Endothelial cell of umbilical vein (primary cell): ENCODE data around the gene TM2D1. TPM values are rescaled to one million over a fixed set of nuclear protein-coding genes. Genes with fewer than 3 reads are reported as not detected.

Experiments used
- BruUV-seq: library from RNA; stranded (reverse); fragments of 400-500 nt; replicated peaks from 2 replicates; lab custom pipeline; 2021; lab: Mats Ljungman, UMichigan
- CTCF ChIA-PET: fragments of 300-600, 350-600 bp; sonication (Branson Sonifier 250); formaldehyde crosslinking; loops from one replicate; lab custom pipeline; 2021; ENCODE audit warnings: antibody characterized with exemption, inconsistent platforms; lab: Charles Lee
- POLR2A ChIA-PET: fragments of 300-600, 350-600 bp; sonication (Branson Sonifier 250); formaldehyde crosslinking; loops from one replicate; lab custom pipeline; 2021; ENCODE audit warnings: antibody characterized with exemption, inconsistent platforms; lab: Charles Lee
- DNase-seq: peaks from one replicate; pipeline ENCODE4 v3.0.0-alpha.2; 2011; ENCODE audit warnings: low read depth, low spot score
- FAIRE-seq: peaks from 2 replicates; lab custom pipeline; 2011; peaks lifted over from hg19 to GRCh38; lab: Jason Lieb, UNC
- H2AFZ ChIP-seq: 2 replicates; pipeline ENCODE4 v1.6.0; 2012; ENCODE audit warnings: low read depth, low read length, control low read depth, inconsistent platforms
- H3K27ac ChIP-seq: 2 replicates; pipeline ENCODE4 v1.5.1; 2011; ENCODE audit warnings: low read depth, mild to moderate bottlenecking, control low read depth, low read length, moderate library complexity; ENCODE audit not compliant: insufficient read depth
- H3K27me3 ChIP-seq, 2 experiments: 2 replicates each; pipeline versions ENCODE4 v1.6.0 to v1.6.1; 2011; ENCODE audit warnings: low read length in 2 of 2, mixed read lengths in 1 of 2; ENCODE audit not compliant: control insufficient read depth in 2 of 2, insufficient read depth in 2 of 2
- H3K36me3 ChIP-seq, 2 experiments: 2 replicates in 1 of 2; 3 replicates in 1 of 2; pipeline ENCODE4 v1.5.1; 2011; ENCODE audit warnings: low read length in 2 of 2, mild to moderate bottlenecking in 1 of 2, moderate library complexity in 1 of 2; ENCODE audit not compliant: control insufficient read depth in 2 of 2, insufficient read depth in 2 of 2; ENCODE audit errors: extremely low read depth in 1 of 2
- H3K4me1 ChIP-seq: 3 replicates; pipeline ENCODE4 v1.5.1; 2011; ENCODE audit warnings: mild to moderate bottlenecking, low read length; ENCODE audit not compliant: control insufficient read depth, insufficient read depth; ENCODE audit errors: extremely low read depth
- H3K4me2 ChIP-seq: 2 replicates; pipeline ENCODE4 v1.6.1; 2011; ENCODE audit warnings: low read length, control low read depth, mixed read lengths; ENCODE audit not compliant: insufficient read depth
- H3K4me3 ChIP-seq, 3 experiments: fragments of 200-600 bp in 1 of 3; sonication (generic), shearing (Covaris generic) in 1 of 3; replicated peaks in 1 of 3; 2 replicates each; pipeline ENCODE4 v1.5.1; 2011 to 2016; ENCODE audit warnings: control low read depth in 3 of 3, low read length in 3 of 3, mild to moderate bottlenecking in 2 of 3, inconsistent platforms in 1 of 3, low read depth in 1 of 3, moderate library complexity in 1 of 3; ENCODE audit not compliant: insufficient read depth in 1 of 3
- H3K79me2 ChIP-seq: 2 replicates; pipeline ENCODE4 v1.6.0; 2012; ENCODE audit warnings: low read length, inconsistent platforms; ENCODE audit not compliant: control insufficient read depth, insufficient read depth
- H3K9ac ChIP-seq: replicated peaks from 2 replicates; pipeline ENCODE3; 2011; ENCODE audit warnings: low read length, control low read depth; ENCODE audit not compliant: insufficient read depth; ENCODE audit errors: extremely low read depth
- H3K9me1 ChIP-seq: replicated peaks from 3 replicates; pipeline ENCODE4 v1.6.0; 2011; ENCODE audit warnings: mild to moderate bottlenecking, low read length; ENCODE audit not compliant: control insufficient read depth, insufficient read depth; ENCODE audit errors: extremely low read depth
- H3K9me3 ChIP-seq: replicated peaks from 2 replicates; pipeline ENCODE4 v1.5.1; 2012; ENCODE audit warnings: low read length, inconsistent platforms; ENCODE audit not compliant: control insufficient read depth, insufficient read depth
- H4K20me1 ChIP-seq: replicated peaks from 2 replicates; pipeline ENCODE3; 2011; ENCODE audit warnings: mild to moderate bottlenecking, low read length; ENCODE audit not compliant: control insufficient read depth, insufficient read depth; ENCODE audit errors: extremely low read depth
- CTCF ChIP-seq, 2 donors: IDR thresholded peaks; 1 replicate in 1 of 2; 2 replicates in 1 of 2; pipeline ENCODE4 v1.5.1; 2011; ENCODE audit warnings: low read length in 2 of 2, mild to moderate bottlenecking in 2 of 2, moderate library complexity in 2 of 2, control low read depth in 1 of 2, inconsistent platforms in 1 of 2, low read depth in 1 of 2; ENCODE audit not compliant: insufficient read depth in 1 of 2; ENCODE audit errors: extremely low read depth in 1 of 2
- EZH2 ChIP-seq: IDR thresholded peaks from 2 replicates; pipeline ENCODE4 v1.6.1; 2012; ENCODE audit warnings: borderline replicate concordance, low read depth, mild to moderate bottlenecking, moderate library complexity, low read length, inconsistent platforms; ENCODE audit not compliant: severe bottlenecking
- FOS ChIP-seq: IDR thresholded peaks from 2 replicates; pipeline ENCODE4 v1.6.1; 2011; ENCODE audit warnings: mild to moderate bottlenecking, low read length, moderate library complexity, borderline replicate concordance; ENCODE audit not compliant: insufficient read depth
- GATA2 ChIP-seq: IDR thresholded peaks from 2 replicates; pipeline ENCODE4 v1.7.0; 2011; ENCODE audit warnings: low read depth, mild to moderate bottlenecking, moderate library complexity, mixed read lengths, low read length; ENCODE audit not compliant: insufficient read length, insufficient read depth
- JUN ChIP-seq: IDR thresholded peaks from 2 replicates; pipeline ENCODE4 v1.6.1; 2011; ENCODE audit warnings: borderline replicate concordance, low read depth; ENCODE audit not compliant: insufficient read length, insufficient read depth
- MYC ChIP-seq: IDR thresholded peaks from one replicate; pipeline ENCODE4 v1.6.1; 2011; ENCODE audit warnings: mild to moderate bottlenecking, low read depth, low read length
- POLR2A ChIP-seq: IDR thresholded peaks from 2 replicates; pipeline ENCODE4 v1.6.1; 2012; ENCODE audit warnings: low read depth, mild to moderate bottlenecking, control low read depth, low read length
- POLR2AphosphoS5 ChIP-seq: IDR thresholded peaks from 2 replicates; pipeline ENCODE4 v1.6.1; 2012; ENCODE audit warnings: low read depth, mild to moderate bottlenecking, control low read depth, low read length, moderate library complexity; ENCODE audit not compliant: insufficient read depth
- dilution Hi-C: fragments of 300-500 bp; cut with MboI; formaldehyde crosslinking; loops from one replicate; pipeline ENCODE4 v1.15.0; 2019; ENCODE audit warnings: low sequenced_read_pairs; ENCODE audit not compliant: extremely low pct_ligation_motif_present
- intact Hi-C: fragments of 100-400 bp; cut with micrococcal nuclease; formaldehyde crosslinking; loops from one replicate; pipeline ENCODE4 v1.10.0; 2022
- polyA plus RNA-seq, 4 experiments: library from polyadenylated mRNA; depleted of rRNA in 3 of 4; stranded (reverse) in 3 of 4; unstranded in 1 of 4; fragments of >200 nt; gene quantifications; 2 replicates each; pipeline versions ENCODE4 v1.2.1 to v1.2.3, GENCODE V29; 2011 to 2012; ENCODE audit warnings: missing spikeins in 1 of 4
- total RNA-seq: library from RNA; stranded (reverse); gene quantifications from 2 replicates; pipeline ENCODE4 v1.2.3, GENCODE V29; 2021
- TF ChIP-seq, protein P1 (sequence below): IDR thresholded peaks from 2 replicates; pipeline ENCODE4 v1.6.1; 2011; ENCODE audit not compliant: insufficient read depth, insufficient read length

TM2D1 gene
- total and polyA plus RNA-seq, 2 donors (not counting 3 experiments of a cell fraction or from before 2014, with no cell fraction given), result 37.5 to 50.0 TPM

GRCh38 chr1:61727544-61727943 is 2.6 kb upstream of the TM2D1 start:
- Histone ChIP-seq H3K36me3 (no peaks in the 10 kb centered on the region), H4K20me1 (no peaks in the 10 kb centered on the region), H3K9me3 (no peaks in the 10 kb centered on the region), H3K27me3 (no peaks in the 10 kb centered on the region), H3K9ac (no peak overlapping the region), H3K4me3 (no peak overlapping the region), H3K4me2 (no peak overlapping the region), H3K4me1 (peaks cover 15% of the 10 kb centered on the region), H3K27ac (no peak overlapping the region), H3K9me1 (no peaks in the 10 kb centered on the region), H2AFZ (no peak overlapping the region), H3K79me2 (peaks cover 22% of the 10 kb centered on the region)
- DNase-seq (no peak), FAIRE-seq (no peak)
- intact Hi-C loops, result loop anchor here (10.0 kb wide), 1 partner anchor 653 kb away; no protein-coding TSS in a partner anchor
- BruUV-seq, result no TSS peak
- dilution Hi-C loops, result no loop called here
- POLR2A ChIA-PET, result no interaction called here
- CTCF ChIA-PET, result no interaction called here
- no peak for TF ChIP-seq POLR2AphosphoS5
- TF ChIP-seq, protein P1, sequence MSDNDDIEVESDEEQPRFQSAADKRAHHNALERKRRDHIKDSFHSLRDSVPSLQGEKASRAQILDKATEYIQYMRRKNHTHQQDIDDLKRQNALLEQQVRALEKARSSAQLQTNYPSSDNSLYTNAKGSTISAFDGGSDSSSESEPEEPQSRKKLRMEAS, result no peak
- no peak for TF ChIP-seq MYC
- TF ChIP-seq POLR2A, result no peak
- no peak for TF ChIP-seq JUN
- no peak for TF ChIP-seq GATA2

- POLR2A ChIA-PET, result no interaction called here
- intact Hi-C loops, result loop anchor here (2.0 to 10.0 kb wide), 2 partner anchors 118 to 650 kb away; no protein-coding TSS in a partner anchor
- Histone ChIP-seq H3K36me3 (no peaks in the 10 kb centered on the region), H3K9me1 (no peaks in the 10 kb centered on the region), H4K20me1 (no peaks in the 10 kb centered on the region), H3K4me1 (peaks cover 18% of the 10 kb centered on the region), H3K9ac (peak overlapping the region; percentile 99), H3K27me3 (no peaks in the 10 kb centered on the region), H3K4me2 (peak overlapping the region; percentile 73), H3K9me3 (no peaks in the 10 kb centered on the region), H3K4me3 (peak overlapping the region; percentile 81 to 97 (median 87)), H2AFZ (peak overlapping the region; percentile 65), H3K79me2 (peaks cover 46% of the 10 kb centered on the region), H3K27ac (peak overlapping the region; percentile 97)
- DNase-seq (peak; percentile 49), FAIRE-seq (no peak)
- TF ChIP-seq GATA2 (no peak), CTCF (IDR thresholded peaks at IDR 0.05; ENCODE audit: extremely low read depth in 1 of 2, insufficient read depth in 1 of 2, low read depth in 1 of 2, low read length in 2 of 2) (no peak), JUN (no peak), POLR2AphosphoS5 (no peak), POLR2A (no peak), MYC (no peak), FOS (no peak), EZH2 (no peak)
- TF ChIP-seq, protein P1, result no peak
- dilution Hi-C loops, result no loop called here
- BruUV-seq, result TSS peak; percentile 40
- CTCF ChIA-PET, result no interaction called here
Observed at GRCh38 chr1:61724506-61724812, 482 bp downstream of the TM2D1 start.
